ENCODE data around the gene HIP1R. TPM values are rescaled to one million over a fixed set of nuclear protein-coding genes. Genes with fewer than 3 reads are reported as not detected.

Gene HIP1R
- total RNA-seq, 1 donor, result 11.1 TPM

DNA sequence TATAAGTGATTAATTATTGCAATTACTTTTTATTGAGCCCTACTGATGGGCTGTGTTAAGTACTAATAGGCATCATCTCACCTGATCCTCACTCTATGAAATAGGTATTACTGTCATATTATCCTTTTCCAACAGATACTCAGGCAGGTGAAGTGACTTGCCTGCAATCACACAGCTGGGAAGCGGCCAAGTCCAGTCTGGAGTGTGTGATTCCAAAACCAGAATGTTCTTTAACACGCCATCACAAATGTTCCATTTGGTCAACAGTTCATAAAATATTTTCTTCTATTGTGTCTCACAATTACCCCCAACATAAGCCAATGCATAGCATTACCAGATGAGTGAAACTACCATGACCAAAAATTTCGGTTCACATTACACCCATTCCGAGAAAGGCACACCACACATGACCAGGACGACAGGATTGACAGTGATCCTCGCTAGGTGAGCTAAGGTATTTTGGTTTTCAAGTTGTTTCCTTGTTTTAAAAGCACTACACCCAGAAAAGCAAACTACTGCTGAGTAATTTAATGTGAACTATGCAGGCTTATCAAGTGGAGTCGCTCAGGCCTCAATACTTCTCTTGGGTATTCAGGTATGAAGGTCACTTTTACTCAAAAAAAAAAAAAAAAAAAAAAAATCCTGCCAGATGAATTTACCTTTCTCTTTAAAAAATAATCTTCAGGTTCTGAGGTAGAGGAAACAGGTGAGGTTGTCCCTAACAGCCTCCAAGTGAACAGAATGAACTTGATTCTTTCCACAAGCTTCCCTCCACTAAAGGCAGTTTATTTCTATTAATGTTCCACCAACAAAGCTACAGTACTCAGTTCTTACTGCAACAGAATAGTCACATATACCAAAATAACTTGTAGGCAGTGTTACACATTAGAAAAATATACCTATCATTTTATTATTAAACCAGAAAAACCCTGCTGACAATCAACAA is 58.2 kb downstream of the HIP1R start:
- H3K4me3 ChIP-seq (ENCODE audit: low read depth, low read length), result peak overlapping the region; percentile 91
- TF ChIP-seq, protein P1, sequence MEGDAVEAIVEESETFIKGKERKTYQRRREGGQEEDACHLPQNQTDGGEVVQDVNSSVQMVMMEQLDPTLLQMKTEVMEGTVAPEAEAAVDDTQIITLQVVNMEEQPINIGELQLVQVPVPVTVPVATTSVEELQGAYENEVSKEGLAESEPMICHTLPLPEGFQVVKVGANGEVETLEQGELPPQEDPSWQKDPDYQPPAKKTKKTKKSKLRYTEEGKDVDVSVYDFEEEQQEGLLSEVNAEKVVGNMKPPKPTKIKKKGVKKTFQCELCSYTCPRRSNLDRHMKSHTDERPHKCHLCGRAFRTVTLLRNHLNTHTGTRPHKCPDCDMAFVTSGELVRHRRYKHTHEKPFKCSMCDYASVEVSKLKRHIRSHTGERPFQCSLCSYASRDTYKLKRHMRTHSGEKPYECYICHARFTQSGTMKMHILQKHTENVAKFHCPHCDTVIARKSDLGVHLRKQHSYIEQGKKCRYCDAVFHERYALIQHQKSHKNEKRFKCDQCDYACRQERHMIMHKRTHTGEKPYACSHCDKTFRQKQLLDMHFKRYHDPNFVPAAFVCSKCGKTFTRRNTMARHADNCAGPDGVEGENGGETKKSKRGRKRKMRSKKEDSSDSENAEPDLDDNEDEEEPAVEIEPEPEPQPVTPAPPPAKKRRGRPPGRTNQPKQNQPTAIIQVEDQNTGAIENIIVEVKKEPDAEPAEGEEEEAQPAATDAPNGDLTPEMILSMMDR (IDR thresholded peaks at IDR 0.05; ENCODE audit: insufficient read depth, low read length), result no peak

DNA sequence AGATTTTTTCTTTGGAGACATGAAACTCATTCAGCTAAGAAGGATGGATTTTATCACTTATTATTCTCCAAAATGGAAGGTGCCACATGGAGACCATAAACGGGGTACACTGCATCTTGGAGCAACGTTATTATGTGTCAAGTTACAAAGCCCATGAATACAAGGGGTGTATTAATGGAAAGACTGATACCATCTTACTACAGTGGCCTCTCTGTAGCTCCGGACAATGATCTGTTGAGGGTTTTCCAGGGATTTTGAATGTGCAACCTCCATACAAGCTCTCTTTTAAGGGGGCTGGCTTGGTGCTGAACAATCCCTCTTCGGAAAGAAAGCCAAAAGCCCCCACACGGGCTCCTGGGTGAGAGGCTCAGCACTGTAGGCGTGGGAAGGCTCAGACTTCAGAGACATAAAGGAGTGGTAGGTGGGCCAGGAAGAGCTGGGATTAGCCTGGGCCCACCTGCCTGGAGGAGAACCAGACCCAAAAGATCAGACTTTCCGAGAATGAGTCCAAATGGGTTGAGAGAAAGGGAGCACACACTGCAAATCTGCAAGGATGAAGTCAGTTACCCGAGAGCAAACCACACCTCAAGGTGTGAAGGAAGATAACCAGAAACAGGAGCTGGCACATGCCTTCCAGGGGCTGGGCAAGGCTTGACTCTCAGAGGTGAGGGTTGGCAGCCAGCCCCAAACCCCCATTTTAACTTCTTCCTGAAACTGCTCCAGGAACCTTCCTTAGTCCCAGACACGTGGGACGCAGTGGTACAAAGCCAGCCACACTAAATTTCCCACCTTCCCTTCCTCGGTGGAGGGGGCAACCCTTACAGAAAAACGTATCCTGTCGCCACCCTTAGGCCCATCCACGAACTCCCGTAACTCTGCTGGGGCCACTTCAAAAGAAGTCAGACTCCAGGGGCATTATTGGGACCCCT is 59.2 kb downstream of the HIP1R start:
- peak overlapping the region; percentile 91 for H3K4me3 ChIP-seq (ENCODE audit: low read depth, low read length)
- TF ChIP-seq, protein P1 (IDR thresholded peaks at IDR 0.05; ENCODE audit: insufficient read depth, low read length), result no peak
- no peak for DNase-seq (ENCODE audit: low read depth)

More for the DNA sequence above, 58.2 kb downstream of the HIP1R start:
- no peak for DNase-seq (ENCODE audit: low read depth)

DNA sequence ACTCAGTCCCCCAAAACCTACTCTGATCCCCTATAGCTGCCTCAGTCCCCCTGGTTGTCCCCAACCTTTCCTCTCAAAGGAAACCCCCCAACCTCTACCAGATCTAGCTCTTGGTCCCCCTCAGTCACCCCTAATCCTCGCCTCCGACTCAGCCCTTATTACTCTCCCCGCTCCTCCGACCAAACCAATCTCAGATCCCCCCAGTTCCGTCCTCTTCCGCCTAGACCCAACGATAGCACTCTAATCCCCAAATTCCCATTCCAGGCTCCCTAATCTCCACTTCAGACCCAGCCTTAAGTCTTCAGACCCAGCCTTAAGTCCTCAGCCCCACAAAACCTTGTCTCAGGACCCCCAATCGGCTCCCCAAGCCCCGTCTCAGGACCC is 60.1 kb downstream of the HIP1R start:
- TF ChIP-seq, protein P1 (IDR thresholded peaks at IDR 0.05; ENCODE audit: insufficient read depth, low read length), result no peak
- no peak for DNase-seq (ENCODE audit: low read depth)

DNA sequence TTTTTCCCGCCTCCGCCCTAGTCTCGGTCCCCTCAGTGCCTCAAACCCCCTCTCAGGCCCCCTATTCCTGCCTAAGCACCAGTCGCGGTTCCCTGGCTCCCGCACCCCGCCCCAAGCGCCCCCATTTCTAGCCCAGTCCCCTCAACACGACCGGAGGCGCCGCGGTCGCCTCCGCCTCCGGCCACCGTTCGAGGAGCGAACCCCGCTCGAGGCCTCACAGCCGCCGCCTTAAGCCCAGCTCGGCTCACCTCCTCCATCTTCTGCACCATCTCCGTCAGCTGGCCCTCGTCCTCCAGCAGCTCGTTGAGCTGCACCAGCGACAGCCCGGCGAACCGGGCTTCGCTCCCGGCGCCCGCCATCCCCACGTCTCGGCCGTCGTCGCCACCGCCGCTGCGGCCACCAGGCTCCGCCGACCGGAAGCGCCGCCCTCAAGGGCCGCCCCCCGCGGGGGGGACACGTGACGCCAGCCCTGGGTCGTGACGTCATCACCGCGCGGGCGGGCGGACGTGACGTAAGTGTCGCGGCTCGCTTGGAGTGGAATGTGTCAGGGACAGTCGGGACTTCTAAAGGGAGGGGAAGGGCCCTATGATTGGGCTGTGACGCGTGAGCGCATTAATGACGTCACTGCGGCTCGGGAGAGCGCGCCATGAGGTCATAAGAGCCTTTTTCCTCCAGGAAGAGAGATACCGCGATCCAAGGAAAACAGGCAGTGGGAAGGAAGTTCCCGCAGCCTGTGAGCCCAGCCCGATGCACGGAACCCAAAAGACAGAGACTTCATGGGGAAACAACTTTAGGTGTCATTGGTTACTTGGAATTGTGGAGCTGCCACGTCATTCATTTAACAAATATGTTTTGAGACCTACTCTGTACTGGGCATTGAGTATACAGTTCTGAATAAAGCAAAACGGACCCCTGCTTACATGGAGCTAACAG is 60.7 kb downstream of the HIP1R start, which contains the start of gene VPS37B:
Gene VPS37B (minus strand): TSS at position 421 of the 933 bp plus-strand sequence. CDS start 62 bp downstream, at position 359.
- TF ChIP-seq, protein P1 (IDR thresholded peaks at IDR 0.05; ENCODE audit: insufficient read depth, low read length), result no peak
- DNase-seq (ENCODE audit: low read depth), result peak; percentile 79
- peak within 1 kb of the TSS; percentile 91 for H3K4me3 ChIP-seq (ENCODE audit: low read depth, low read length)

More for the DNA sequence above, 60.1 kb downstream of the HIP1R start:
- H3K4me3 ChIP-seq (ENCODE audit: low read depth, low read length), result peak overlapping the region; percentile 91

DNA sequence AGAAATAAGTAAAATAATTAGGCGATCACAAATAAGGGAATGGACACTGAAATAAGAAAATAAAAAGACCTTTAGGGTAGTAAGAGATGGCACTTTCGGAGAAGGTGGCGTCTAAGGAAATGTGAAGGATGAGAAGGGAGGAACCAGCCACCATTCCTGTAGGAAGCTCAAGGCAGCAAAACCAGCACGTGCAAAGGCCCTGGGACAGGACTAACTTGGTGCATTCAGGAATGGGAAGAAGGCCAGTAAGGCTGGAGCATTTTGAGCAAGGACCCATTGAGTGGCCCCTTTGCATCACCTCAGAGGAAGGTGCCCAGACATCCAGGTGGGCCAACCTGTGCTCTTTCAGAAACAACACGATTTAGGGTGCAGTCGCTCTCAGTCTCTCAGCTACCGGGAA is 61.4 kb downstream of the HIP1R start:
- TF ChIP-seq, protein P1 (IDR thresholded peaks at IDR 0.05; ENCODE audit: insufficient read depth, low read length), result no peak
- no peak overlapping the region for H3K4me3 ChIP-seq (ENCODE audit: low read depth, low read length)
- DNase-seq (ENCODE audit: low read depth), result no peak
